PC-3 (cell line): ENCODE data around the gene CD19.

Experiments used
- CTCF ChIP-seq: fragments of 300-600 bp; sonication (generic); conservative IDR thresholded peaks from 2 replicates; pipeline ENCODE4 v1.5.1; 2017; ENCODE audit warnings: antibody characterized with exemption, low read depth, mild to moderate bottlenecking, low read length
- EZH2 ChIP-seq: fragments of 300-600 bp; sonication (generic); IDR thresholded peaks from one replicate; pipeline ENCODE4 v1.6.1; 2017; ENCODE audit warnings: antibody characterized with exemption, mild to moderate bottlenecking, low read length; ENCODE audit not compliant: unreplicated experiment
- EZH2phosphoT487 ChIP-seq: fragments of 300-600 bp; sonication (generic); IDR thresholded peaks from 2 replicates; pipeline ENCODE4 v1.6.1; 2018; ENCODE audit warnings: mild to moderate bottlenecking, antibody characterized with exemption, low read length, borderline replicate concordance

DNA sequence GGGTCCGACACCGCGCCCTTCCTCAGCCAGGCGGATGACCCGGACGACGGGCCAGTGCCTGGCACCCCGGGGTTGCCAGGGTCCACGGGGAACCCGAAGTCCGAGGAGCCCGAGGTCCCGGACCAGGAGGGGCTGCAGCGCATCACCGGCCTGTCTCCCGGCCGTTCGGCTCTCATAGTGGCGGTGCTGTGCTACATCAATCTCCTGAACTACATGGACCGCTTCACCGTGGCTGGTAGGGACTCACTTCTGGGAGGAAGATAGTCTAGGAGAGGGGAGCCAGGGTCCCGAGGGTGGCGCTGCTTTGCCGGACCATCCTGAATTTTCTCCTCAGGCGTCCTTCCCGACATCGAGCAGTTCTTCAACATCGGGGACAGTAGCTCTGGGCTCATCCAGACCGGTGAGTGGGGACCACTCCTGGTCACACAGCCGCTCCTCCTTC, 43.4 kb downstream of the CD19 start:
- TF ChIP-seq CTCF, result no peak
- TF ChIP-seq EZH2phosphoT487, result no peak
- TF ChIP-seq EZH2, result no peak
